PC-3 (cell line): ENCODE data around the gene PI4K2A.

Experiments
- EZH2 ChIP-seq: fragments of 300-600 bp; sonication (generic); IDR thresholded peaks from one replicate; pipeline ENCODE4 v1.6.1; 2017; ENCODE audit warnings: antibody characterized with exemption, mild to moderate bottlenecking, low read length; ENCODE audit not compliant: unreplicated experiment
- TF ChIP-seq, protein P1 (sequence below): fragments of 300-600 bp; sonication (generic); conservative IDR thresholded peaks from 2 replicates; pipeline ENCODE4 v1.5.1; 2017; ENCODE audit warnings: antibody characterized with exemption, low read depth, mild to moderate bottlenecking, low read length

DNA sequence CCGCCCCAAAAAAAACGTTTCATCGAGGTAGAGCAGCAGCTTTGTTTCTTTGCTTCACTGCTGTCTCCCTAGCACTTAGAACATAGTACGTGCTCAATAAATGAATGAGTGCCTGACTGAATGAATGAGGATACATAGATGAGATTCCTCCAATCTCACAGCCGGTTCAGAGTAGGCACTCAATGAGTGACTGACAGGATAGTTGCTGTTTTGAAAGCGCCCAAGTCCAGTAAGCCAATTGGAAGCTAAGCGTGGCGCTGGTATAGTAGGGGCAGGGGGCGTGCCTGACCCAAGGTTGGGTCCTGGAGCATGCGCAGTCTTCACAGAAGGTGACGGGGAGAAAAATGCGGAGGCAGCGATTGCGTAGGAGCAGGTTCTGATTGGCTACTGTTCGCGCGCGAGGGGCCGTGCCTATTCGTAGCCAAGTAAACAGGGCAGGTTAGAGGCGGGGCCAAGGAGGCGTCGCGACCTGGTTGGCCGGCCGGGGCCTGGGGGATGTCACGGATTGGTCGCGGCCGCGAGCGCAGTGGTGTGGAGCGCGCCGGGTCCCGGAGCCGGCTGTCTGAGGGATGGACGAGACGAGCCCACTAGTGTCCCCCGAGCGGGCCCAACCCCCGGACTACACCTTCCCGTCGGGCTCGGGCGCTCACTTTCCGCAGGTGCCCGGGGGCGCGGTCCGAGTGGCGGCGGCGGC lies at the start of gene PI4K2A:
- TF ChIP-seq EZH2: no peak
- TF ChIP-seq, protein P1, sequence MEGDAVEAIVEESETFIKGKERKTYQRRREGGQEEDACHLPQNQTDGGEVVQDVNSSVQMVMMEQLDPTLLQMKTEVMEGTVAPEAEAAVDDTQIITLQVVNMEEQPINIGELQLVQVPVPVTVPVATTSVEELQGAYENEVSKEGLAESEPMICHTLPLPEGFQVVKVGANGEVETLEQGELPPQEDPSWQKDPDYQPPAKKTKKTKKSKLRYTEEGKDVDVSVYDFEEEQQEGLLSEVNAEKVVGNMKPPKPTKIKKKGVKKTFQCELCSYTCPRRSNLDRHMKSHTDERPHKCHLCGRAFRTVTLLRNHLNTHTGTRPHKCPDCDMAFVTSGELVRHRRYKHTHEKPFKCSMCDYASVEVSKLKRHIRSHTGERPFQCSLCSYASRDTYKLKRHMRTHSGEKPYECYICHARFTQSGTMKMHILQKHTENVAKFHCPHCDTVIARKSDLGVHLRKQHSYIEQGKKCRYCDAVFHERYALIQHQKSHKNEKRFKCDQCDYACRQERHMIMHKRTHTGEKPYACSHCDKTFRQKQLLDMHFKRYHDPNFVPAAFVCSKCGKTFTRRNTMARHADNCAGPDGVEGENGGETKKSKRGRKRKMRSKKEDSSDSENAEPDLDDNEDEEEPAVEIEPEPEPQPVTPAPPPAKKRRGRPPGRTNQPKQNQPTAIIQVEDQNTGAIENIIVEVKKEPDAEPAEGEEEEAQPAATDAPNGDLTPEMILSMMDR: no peak
